ENCODE data around the gene RSPH4A.
A peak's percentile ranks its signal among the peaks of the same experiment; 100 is the strongest.
"Not testable (repeated sequence)": the region's sequence is repeated elsewhere in the genome, so short reads cannot be mapped to it uniquely, and the experiment has no call there.

The RSPH4A gene

DNA sequence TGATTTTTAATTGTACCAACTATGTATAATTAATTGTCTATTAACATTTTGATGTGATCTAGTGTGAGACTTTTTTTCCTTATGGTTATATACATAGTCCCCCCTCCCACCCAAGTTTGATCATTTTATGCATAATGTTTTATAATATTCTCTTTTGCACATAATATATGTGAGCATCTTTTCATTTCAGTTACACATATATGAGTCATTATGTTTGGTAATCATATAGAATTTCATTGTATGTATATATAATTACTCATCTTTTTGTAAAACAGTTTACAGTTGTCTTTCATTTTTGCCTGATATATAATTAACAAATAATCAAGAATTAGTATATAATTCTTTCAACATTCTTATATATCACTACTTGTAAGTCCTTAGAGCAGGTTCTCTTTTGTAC lies 30.0 kb upstream of the RSPH4A start:
- H3K4me3 ChIP-seq (ENCODE audit: low read depth, low read length): no peak overlapping the region
- no peak for DNase-seq (ENCODE audit: low read depth)
- TF ChIP-seq, protein P1, sequence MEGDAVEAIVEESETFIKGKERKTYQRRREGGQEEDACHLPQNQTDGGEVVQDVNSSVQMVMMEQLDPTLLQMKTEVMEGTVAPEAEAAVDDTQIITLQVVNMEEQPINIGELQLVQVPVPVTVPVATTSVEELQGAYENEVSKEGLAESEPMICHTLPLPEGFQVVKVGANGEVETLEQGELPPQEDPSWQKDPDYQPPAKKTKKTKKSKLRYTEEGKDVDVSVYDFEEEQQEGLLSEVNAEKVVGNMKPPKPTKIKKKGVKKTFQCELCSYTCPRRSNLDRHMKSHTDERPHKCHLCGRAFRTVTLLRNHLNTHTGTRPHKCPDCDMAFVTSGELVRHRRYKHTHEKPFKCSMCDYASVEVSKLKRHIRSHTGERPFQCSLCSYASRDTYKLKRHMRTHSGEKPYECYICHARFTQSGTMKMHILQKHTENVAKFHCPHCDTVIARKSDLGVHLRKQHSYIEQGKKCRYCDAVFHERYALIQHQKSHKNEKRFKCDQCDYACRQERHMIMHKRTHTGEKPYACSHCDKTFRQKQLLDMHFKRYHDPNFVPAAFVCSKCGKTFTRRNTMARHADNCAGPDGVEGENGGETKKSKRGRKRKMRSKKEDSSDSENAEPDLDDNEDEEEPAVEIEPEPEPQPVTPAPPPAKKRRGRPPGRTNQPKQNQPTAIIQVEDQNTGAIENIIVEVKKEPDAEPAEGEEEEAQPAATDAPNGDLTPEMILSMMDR (IDR thresholded peaks at IDR 0.05; ENCODE audit: low read depth, low read length): no peak
- TF ChIP-seq POLR2A (IDR thresholded peaks at IDR 0.05; ENCODE audit: extremely low read depth, insufficient read length) (no peak), MYC (IDR thresholded peaks at IDR 0.05; ENCODE audit: low read depth, low read length) (no peak)
- TF ChIP-seq, protein P2, sequence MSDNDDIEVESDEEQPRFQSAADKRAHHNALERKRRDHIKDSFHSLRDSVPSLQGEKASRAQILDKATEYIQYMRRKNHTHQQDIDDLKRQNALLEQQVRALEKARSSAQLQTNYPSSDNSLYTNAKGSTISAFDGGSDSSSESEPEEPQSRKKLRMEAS (IDR thresholded peaks at IDR 0.05; ENCODE audit: low read depth, low read length): no peak

DNA sequence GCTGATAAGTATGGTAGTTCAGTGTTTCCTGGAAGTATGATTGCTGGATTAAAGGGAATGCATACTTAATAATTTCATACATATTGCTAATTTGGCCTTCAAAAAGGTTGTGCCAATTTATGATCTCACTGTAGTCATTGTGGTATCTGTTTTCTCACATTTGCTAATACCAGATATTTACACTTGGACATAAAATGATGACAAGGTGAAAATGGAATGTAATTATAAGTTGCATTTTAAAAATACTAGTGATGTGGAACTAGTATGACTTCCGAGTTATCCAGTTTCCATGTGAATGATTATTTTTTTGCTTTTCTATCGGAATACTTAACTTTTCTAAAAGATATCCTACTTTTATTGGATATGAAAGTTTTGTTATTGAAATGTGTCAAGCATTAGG lies 29.5 kb upstream of the RSPH4A start:
- H3K4me3 ChIP-seq (ENCODE audit: low read depth, low read length): no peak overlapping the region
- TF ChIP-seq POLR2A (IDR thresholded peaks at IDR 0.05; ENCODE audit: extremely low read depth, insufficient read length) (no peak), MYC (IDR thresholded peaks at IDR 0.05; ENCODE audit: low read depth, low read length) (no peak)
- TF ChIP-seq, protein P1 (IDR thresholded peaks at IDR 0.05; ENCODE audit: low read depth, low read length): no peak
- TF ChIP-seq, protein P2 (IDR thresholded peaks at IDR 0.05; ENCODE audit: low read depth, low read length): no peak
- DNase-seq (ENCODE audit: low read depth): no peak

DNA sequence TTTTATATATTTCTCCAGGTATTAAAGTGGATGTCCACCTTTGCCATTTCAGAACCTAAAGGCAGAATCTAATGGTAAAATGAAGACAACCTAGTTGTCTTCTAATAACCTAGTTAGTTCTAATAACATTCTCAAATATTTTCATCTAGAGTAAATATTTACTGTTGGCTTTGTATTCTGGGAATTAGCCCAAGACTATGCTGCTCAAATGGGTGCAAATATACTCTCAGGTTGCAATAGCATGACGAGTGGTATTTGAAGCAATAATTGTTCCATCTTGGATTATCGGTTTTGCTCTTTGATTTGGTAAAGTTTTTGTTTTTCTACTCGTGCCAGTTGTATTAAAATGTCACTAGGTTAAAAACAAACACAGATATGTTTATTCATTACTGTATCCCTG lies 21.0 kb upstream of the RSPH4A start:
- DNase-seq (ENCODE audit: low read depth): no peak
- H3K4me3 ChIP-seq (ENCODE audit: low read depth, low read length): no peak overlapping the region
- TF ChIP-seq, protein P1 (IDR thresholded peaks at IDR 0.05; ENCODE audit: low read depth, low read length): no peak
- TF ChIP-seq MYC (IDR thresholded peaks at IDR 0.05; ENCODE audit: low read depth, low read length): no peak
- TF ChIP-seq, protein P2 (IDR thresholded peaks at IDR 0.05; ENCODE audit: low read depth, low read length): no peak
- no peak for TF ChIP-seq POLR2A (IDR thresholded peaks at IDR 0.05; ENCODE audit: extremely low read depth, insufficient read length)

DNA sequence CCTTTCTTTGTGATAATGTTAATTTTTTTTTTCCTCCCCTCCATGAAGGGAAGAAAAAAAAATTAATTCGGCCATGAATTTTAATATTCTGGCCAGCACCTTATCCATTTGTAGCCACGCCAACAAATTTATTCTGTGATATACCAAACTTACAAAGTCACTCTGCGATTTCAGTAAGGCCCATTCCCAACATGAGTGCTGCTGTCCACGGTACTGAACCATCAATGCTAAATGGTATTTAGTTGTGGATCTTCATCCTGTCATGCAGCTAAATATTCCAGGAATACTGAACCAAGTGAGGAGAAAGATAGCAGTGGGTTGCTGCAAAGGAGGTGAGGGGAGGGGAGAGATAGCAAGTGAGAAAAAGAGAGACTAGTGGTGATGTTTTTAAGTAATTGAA lies 19.5 kb upstream of the RSPH4A start:
- DNase-seq (ENCODE audit: low read depth): peak; percentile 30
- no peak overlapping the region for H3K4me3 ChIP-seq (ENCODE audit: low read depth, low read length)
- TF ChIP-seq, protein P1 (IDR thresholded peaks at IDR 0.05; ENCODE audit: low read depth, low read length): no peak
- no peak for TF ChIP-seq MYC (IDR thresholded peaks at IDR 0.05; ENCODE audit: low read depth, low read length)
- TF ChIP-seq, protein P2 (IDR thresholded peaks at IDR 0.05; ENCODE audit: low read depth, low read length): no peak
- TF ChIP-seq POLR2A (IDR thresholded peaks at IDR 0.05; ENCODE audit: extremely low read depth, insufficient read length): no peak

DNA sequence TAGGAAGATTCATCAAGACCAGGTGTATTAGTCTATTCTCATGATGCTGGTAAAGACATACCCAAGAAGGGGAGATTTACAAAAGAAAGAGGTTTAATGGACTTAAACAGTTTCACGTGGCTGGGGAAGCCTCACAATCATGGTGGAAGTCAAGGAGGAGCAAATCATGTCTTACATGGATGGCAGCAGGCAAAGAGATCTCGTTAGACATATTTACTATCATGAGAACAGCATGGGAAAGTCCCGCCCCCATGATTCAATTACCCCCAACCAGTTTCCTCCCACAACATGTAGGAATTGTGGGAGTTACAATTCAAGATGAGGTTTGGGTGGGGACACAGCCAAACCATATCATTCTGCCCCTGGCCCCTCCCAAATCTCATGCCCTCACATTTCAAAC lies 12.4 kb upstream of the RSPH4A start:
- not testable (repeated sequence) for H3K4me3 ChIP-seq (ENCODE audit: low read depth, low read length); DNase-seq (ENCODE audit: low read depth)

DNA sequence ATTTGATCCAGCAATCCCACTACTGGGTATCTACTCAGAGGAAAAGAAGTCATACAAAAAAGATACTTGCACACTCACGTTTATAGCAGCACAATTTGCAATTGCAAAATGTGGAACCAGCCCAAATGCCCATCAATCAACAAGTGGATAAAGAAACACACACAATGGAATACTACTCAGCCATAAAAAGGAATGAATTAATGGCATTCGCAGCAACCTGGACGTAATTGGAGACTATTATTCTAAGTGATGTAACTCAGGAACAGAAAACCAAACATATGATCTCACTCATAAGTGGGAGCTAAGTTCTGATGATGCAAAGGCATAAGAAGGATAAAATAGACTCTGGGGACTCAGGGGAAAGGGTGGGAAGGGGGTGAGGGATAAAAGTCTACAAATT lies 11.4 kb upstream of the RSPH4A start:
- DNase-seq (ENCODE audit: low read depth); H3K4me3 ChIP-seq (ENCODE audit: low read depth, low read length): not testable (repeated sequence)

DNA sequence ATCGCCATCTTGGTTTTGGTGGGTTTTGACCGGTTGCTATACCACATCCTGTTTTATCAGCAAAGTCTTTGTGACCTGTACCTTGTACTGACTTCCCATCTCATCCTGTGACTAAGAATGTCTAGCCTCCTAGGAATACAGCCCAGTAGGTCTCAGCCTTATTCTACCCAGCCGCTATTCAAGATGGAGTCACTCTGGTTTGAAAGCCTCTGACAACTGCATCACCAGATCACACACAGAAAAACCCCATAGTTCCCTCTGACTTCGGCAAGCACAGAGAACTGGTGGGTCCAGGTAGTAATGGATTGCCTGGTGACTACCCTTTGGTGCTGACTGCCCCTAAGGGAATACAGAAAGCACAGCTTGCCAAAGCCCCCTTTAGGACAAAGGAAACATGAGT lies 10.3 kb upstream of the RSPH4A start:
- TF ChIP-seq, protein P1 (IDR thresholded peaks at IDR 0.05; ENCODE audit: low read depth, low read length): no peak
- TF ChIP-seq, protein P2 (IDR thresholded peaks at IDR 0.05; ENCODE audit: low read depth, low read length): no peak
- TF ChIP-seq POLR2A (IDR thresholded peaks at IDR 0.05; ENCODE audit: extremely low read depth, insufficient read length) (no peak), MYC (IDR thresholded peaks at IDR 0.05; ENCODE audit: low read depth, low read length) (no peak)
- H3K4me3 ChIP-seq (ENCODE audit: low read depth, low read length): no peak overlapping the region
- no peak for DNase-seq (ENCODE audit: low read depth)
